Dendritic cell treated with granulocyte-macrophage colony-stimulating factor and Interleukin-4, amounts not matched to agents 40 ng/mL and 50 ng/mL, for 4 days (primary cell): ENCODE data around the gene ZBTB7C.

Experiments
- H3K27ac Mint-ChIP-seq: one replicate; pipeline ENCODE4 v1.8.0; 2022; ENCODE audit warnings: mild to moderate bottlenecking, mixed read lengths
- H3K27me3 Mint-ChIP-seq: one replicate; pipeline ENCODE4 v1.8.0; 2022; ENCODE audit warnings: mild to moderate bottlenecking, mixed read lengths
- H3K36me3 Mint-ChIP-seq: one replicate; pipeline ENCODE4 v1.8.0; 2022; ENCODE audit warnings: low read depth, mixed read lengths
- H3K4me1 Mint-ChIP-seq: one replicate; pipeline ENCODE4 v1.8.0; 2022; ENCODE audit warnings: low read depth, mixed read lengths
- H3K4me3 Mint-ChIP-seq: one replicate; pipeline ENCODE4 v1.8.0; 2022; ENCODE audit warnings: mild to moderate bottlenecking, moderate library complexity, mixed read lengths
- H3K9me3 Mint-ChIP-seq: one replicate; pipeline ENCODE4 v1.8.0; 2022; ENCODE audit warnings: mixed read lengths
- intact Hi-C: fragments of 100-400 bp; cut with micrococcal nuclease; formaldehyde crosslinking; loops from one replicate; pipeline ENCODE4 v1.15.0; 2022

The ZBTB7C gene

DNA sequence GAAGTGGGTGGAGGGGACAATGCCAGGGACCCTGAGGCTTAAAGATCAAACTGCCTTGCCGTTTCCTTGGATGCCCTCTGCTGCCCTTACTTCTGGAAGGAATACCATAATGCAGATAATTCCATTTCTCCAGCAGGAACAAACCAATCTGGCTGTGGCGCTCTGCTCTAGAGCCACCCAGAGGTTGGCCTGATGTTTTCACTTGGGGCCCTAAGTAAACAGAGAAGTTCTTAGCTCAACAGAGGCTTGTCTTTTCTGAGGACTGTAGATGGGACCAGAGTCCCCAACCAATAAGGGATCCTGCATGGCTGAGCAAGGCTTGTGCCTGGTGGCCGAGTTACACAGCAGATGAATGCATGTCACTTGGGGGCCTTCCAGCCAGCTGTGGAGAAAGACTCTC lies 230.2 kb downstream of the ZBTB7C start:
- H3K36me3 Mint-ChIP-seq = no peaks in the 10 kb centered on the region
- H3K27ac Mint-ChIP-seq = no peak overlapping the region
- no peak overlapping the region for H3K4me3 Mint-ChIP-seq
- intact Hi-C loops = no loop called here
- peaks cover 23% of the 10 kb centered on the region for H3K27me3 Mint-ChIP-seq
- peaks cover 12% of the 10 kb centered on the region for H3K4me1 Mint-ChIP-seq
- peaks cover 8% of the 10 kb centered on the region for H3K9me3 Mint-ChIP-seq

DNA sequence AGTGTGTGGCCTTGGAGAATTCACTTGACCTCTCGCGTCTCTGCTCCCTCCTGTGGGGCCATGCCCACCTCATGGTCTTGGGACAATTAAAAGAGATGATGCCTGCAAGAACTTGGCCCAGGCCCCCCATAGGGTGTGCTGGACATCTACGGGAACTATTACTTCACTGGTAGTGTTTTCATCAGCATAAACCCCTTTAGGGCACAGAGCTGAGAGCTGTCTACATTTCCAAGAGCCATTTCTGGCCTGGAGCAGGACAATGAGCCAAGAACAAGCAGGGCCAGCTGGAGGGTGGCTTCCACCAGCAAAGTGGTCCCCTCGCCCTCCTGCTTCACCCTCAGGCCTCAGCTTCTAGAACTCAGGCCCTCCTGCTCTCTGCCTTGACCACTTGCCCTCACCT lies 232.3 kb downstream of the ZBTB7C start:
- peaks cover 8% of the 10 kb centered on the region for H3K9me3 Mint-ChIP-seq
- no peak overlapping the region for H3K4me3 Mint-ChIP-seq
- H3K4me1 Mint-ChIP-seq = peaks cover 6% of the 10 kb centered on the region
- intact Hi-C loops = no loop called here
- no peak overlapping the region for H3K27ac Mint-ChIP-seq
- peaks cover 17% of the 10 kb centered on the region for H3K27me3 Mint-ChIP-seq
- H3K36me3 Mint-ChIP-seq = no peaks in the 10 kb centered on the region

DNA sequence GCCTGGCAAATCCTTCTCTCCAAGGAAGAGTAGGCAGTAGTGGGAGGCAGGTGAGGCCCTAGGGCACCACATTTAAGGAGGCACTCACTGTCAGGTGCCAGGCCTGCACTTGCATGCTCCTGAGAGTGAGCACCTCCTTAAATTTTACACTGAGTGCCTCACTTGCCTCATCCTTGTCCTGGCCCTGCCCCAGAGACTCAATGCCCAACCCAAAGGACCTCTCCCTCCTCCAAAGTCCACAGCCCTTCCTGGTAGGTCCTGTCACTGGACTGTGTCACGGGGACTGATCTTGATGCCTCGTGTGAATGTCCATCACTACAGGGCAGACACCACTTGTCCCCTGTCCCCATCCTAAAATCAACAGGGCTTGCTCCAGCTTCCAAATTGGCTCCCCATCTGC lies 235.6 kb downstream of the ZBTB7C start:
- no peak overlapping the region for H3K27ac Mint-ChIP-seq
- peaks cover 14% of the 10 kb centered on the region for H3K27me3 Mint-ChIP-seq
- peaks cover 15% of the 10 kb centered on the region for H3K4me1 Mint-ChIP-seq
- intact Hi-C loops = no loop called here
- no peaks in the 10 kb centered on the region for H3K36me3 Mint-ChIP-seq
- no peaks in the 10 kb centered on the region for H3K9me3 Mint-ChIP-seq
- H3K4me3 Mint-ChIP-seq = no peak overlapping the region

DNA sequence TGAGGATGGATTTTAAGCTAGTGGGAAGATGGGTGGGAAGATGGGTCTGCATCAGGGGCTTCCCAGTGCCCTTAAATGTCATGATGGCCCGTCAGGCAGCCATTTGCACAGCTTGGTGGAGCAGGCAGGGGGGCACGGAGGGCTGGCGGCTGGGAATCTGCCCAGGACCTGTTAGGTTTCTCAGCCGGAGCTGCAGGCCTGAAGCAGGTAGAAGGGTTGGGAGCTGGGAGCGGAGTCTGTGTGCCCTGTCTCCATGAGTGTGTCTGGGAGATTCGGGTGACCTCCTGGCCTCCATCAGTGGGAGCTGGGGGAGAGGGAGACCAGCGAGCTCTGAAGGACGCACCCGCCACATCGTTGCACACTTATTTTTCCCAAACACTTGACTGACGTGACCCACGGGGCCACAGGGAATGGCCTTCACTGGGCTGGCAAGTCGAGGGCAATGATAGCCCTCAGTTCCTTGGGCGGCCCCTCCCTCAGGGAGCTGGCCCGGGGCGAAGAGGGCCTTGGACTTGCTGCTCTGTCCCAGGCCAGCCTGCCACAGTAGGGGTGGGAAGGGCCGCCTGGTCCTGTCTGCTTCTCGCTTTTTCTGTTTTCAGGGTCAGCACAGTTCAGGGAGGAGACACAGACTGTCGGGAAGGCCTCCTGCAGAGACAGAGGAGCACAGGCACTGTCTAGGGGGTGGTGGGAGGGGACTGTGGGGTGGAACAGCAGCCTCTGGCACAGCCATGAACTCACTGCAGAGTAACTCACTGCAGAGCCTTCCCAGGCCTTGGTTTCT lies 236.8 kb downstream of the ZBTB7C start:
- Mint-ChIP-seq H3K4me1 (peaks cover 26% of the 10 kb centered on the region), H3K36me3 (no peaks in the 10 kb centered on the region), H3K9me3 (no peaks in the 10 kb centered on the region), H3K4me3 (no peak overlapping the region), H3K27me3 (peaks cover 12% of the 10 kb centered on the region), H3K27ac (no peak overlapping the region)
- intact Hi-C loops = no loop called here

DNA sequence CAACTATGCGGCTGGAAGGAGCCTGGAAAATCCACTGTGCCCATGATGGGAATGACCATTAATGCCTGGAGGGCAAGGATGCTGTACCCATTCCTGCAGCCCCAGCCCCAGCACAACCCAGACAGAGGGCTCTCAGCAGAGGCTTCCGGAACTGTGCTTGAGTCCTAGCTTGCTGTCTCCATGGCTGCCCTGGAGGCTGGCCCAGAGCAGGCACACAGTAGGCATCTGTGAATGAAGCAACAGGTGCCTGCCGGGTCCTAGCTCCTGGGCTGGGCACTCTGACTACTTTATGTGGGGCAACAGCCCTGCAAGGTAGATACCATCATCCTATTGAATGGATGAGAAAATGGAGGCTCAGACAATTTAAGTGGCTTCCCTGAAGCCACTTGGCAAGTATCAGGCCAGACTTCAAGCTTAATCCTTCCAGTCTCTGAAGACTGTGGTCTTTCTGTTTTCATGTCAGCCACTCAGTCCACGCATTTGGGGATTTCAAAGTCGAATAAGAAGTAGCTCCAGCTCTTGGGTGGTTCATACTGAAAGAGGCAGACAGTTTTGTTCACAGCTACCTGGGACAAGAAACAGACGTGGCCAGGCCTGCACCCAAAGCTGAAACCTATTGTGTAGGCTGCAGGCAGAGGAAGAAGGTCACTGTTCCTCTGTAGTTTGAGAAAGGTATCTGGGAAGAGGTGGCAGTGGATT lies 237.5 kb downstream of the ZBTB7C start:
- H3K9me3 Mint-ChIP-seq = no peaks in the 10 kb centered on the region
- no peaks in the 10 kb centered on the region for H3K36me3 Mint-ChIP-seq
- intact Hi-C loops = no loop called here
- peaks cover 33% of the 10 kb centered on the region for H3K4me1 Mint-ChIP-seq
- H3K27ac Mint-ChIP-seq = no peak overlapping the region
- H3K4me3 Mint-ChIP-seq = no peak overlapping the region
- H3K27me3 Mint-ChIP-seq = peaks cover 12% of the 10 kb centered on the region

DNA sequence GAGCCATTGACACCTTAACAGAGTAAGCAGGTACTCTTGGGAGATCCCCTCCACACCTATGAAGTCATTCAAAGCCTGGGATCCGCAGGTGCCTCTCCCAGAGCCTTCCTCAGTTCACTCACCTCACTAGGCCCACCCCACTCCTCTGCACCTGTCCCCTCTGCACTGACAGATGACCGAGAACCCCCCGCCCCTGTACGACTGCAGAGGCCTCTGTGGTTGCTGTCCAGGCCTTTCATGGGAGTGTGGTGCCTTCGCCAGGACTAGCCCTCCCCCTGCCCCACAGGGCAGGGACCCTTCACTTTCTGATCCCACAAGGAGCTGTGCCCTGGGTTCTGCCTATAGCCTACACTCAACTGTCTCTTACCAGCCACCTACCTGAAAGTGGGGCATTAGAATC lies 238.5 kb downstream of the ZBTB7C start:
- no peak overlapping the region for H3K27ac Mint-ChIP-seq
- H3K4me3 Mint-ChIP-seq = no peak overlapping the region
- intact Hi-C loops = no loop called here
- H3K27me3 Mint-ChIP-seq = peaks cover 9% of the 10 kb centered on the region
- H3K4me1 Mint-ChIP-seq = peaks cover 41% of the 10 kb centered on the region
- H3K9me3 Mint-ChIP-seq = no peaks in the 10 kb centered on the region
- H3K36me3 Mint-ChIP-seq = no peaks in the 10 kb centered on the region

DNA sequence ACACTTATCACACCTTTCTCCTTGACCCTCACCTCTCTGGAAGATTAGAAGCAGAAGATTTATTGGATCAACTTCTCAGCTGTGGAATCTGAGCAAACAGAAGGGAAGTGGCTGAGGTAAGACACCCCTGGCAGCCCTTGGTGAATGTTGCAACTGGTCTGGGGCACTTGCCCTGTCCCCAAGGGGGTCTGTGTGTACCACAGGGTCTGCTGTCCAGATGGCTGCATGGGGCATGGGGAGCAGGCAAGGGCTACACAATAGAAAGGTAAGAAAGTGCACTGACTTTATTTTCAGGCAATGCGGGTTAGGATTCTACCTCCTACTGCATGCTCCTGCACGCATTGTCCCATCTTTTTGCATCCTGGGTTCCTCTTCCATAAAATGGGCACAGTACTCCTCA lies 240.3 kb downstream of the ZBTB7C start:
- Mint-ChIP-seq H3K9me3 (no peaks in the 10 kb centered on the region), H3K27ac (no peak overlapping the region), H3K4me1 (peaks cover 51% of the 10 kb centered on the region), H3K36me3 (no peaks in the 10 kb centered on the region), H3K4me3 (no peak overlapping the region), H3K27me3 (peaks cover 4% of the 10 kb centered on the region)
- intact Hi-C loops = loop anchor here (10.0 kb wide), 1 partner anchor 56 kb away; no protein-coding TSS in a partner anchor

DNA sequence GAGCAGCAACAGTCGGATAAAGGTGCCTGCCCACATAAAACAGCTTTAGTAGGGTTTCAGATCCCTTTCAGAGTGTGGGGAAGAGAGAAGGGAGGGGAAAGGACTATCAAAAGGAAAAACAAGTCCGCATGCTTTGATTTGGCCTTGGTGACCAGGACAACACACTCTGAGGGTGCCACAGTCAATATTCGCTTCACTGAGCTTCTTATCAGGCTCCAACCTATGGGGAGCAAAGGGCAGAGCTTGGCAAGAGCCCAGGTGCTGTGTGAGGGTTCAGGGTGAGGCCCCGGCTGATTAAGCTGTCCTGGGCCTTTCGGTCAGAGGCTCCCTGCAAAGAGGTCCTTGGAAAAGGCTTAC lies 241.3 kb downstream of the ZBTB7C start:
- Mint-ChIP-seq H3K27me3 (peaks cover 9% of the 10 kb centered on the region), H3K4me3 (no peak overlapping the region), H3K36me3 (no peaks in the 10 kb centered on the region), H3K4me1 (peaks cover 60% of the 10 kb centered on the region), H3K27ac (peak overlapping the region; percentile 75), H3K9me3 (no peaks in the 10 kb centered on the region)
- intact Hi-C loops = loop anchor here (10.0 kb wide), 1 partner anchor 57 kb away; no protein-coding TSS in a partner anchor

DNA sequence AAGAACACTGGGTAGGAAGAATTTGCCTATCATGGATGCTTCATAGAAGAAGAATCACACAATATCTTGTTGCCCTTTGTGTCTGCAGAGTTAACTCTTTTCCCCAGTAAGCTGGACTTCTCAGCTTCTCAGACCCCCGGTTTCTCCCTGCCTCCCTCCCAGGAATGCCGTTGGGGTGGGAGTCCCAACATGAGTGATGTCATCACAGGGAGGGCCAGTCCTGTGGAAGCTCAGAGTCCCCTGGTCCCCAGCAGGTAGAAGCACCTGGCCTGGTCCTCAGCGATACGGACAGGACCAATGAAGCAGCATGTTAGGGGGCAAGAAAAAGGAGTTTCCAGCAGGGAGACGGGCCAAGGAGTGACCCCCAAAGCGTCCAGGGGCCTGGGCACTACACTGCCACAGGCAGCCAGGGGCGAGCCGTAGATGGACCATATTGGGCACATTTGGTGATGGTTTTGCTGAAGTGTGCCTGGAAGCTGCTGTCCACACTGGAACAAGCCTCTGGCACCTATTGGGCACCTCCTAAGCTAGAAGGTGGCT lies 242.8 kb downstream of the ZBTB7C start:
- intact Hi-C loops = loop anchor here (10.0 kb wide), 1 partner anchor 58 kb away; no protein-coding TSS in a partner anchor
- Mint-ChIP-seq H3K4me1 (peaks cover 71% of the 10 kb centered on the region), H3K9me3 (no peaks in the 10 kb centered on the region), H3K27me3 (peaks cover 12% of the 10 kb centered on the region), H3K36me3 (no peaks in the 10 kb centered on the region), H3K4me3 (no peak overlapping the region), H3K27ac (peak overlapping the region; percentile 75)

DNA sequence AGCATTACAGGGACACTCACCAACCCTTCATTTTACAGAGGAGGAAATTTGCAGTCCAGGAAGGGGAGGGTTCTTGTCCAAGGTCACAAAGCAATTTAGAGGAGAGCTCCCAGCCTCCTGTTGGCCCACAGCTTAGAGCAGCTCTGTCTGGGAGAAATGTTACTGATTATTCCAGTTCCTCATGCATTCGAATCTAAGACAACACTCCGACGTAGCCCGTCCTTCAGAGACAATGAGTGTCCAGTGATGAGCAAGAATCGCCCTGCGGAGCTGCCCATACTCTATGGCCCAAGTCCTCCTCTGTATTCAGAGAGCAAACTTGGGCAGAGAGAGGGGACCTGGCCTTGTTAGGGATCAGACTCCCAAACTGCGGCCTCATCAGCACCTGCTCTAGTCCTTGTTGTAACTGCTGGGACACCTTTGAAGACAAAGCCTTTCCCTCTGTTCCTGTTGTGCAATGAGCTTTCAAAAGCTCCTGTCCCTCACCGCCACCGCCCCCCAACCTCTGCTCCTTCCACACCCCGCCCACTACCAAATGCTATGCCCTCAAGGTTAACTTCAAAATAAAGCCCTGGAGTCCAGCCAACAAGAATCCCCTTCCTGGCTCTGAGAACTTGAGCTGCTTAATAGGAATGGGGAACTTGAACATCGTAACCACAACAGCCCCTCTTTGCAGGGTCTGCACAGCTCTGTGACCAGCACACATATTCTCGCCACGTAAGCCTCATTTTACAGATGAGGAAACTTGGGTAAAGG lies 243.9 kb downstream of the ZBTB7C start:
- H3K36me3 Mint-ChIP-seq = no peaks in the 10 kb centered on the region
- H3K9me3 Mint-ChIP-seq = no peaks in the 10 kb centered on the region
- H3K27me3 Mint-ChIP-seq = peaks cover 16% of the 10 kb centered on the region
- H3K4me1 Mint-ChIP-seq = peaks cover 82% of the 10 kb centered on the region
- intact Hi-C loops = loop anchor here (10.0 kb wide), 1 partner anchor 60 kb away; no protein-coding TSS in a partner anchor
- H3K27ac Mint-ChIP-seq = peak overlapping the region; percentile 71
- H3K4me3 Mint-ChIP-seq = peak overlapping the region; percentile 39

DNA sequence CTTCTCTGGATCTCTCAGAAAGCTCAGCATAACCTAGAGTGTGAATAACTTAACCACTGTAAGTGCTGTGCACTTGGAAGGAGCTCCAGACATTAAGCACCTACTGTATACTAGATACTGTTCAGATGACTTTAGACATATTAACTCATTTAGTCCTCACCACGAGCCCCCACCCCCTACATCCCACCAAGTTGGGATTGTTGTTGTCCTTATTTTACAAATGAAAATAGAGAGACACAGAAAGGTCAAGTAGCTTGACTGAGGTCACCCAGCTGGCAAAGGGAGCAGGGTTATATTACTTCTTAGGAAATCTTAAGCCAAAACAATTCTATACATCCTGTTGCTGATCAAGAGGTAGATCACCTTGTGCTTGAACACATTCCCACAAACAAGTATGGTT lies 244.5 kb downstream of the ZBTB7C start:
- Mint-ChIP-seq H3K27ac (peak overlapping the region; percentile 71), H3K4me3 (no peak overlapping the region), H3K4me1 (peaks cover 82% of the 10 kb centered on the region), H3K36me3 (no peaks in the 10 kb centered on the region), H3K9me3 (no peaks in the 10 kb centered on the region), H3K27me3 (peaks cover 20% of the 10 kb centered on the region)
- intact Hi-C loops = loop anchor here (5.0 to 10.0 kb wide), 3 partner anchors 60 to 248 kb away; partner anchors contain the start of gene SMAD2

DNA sequence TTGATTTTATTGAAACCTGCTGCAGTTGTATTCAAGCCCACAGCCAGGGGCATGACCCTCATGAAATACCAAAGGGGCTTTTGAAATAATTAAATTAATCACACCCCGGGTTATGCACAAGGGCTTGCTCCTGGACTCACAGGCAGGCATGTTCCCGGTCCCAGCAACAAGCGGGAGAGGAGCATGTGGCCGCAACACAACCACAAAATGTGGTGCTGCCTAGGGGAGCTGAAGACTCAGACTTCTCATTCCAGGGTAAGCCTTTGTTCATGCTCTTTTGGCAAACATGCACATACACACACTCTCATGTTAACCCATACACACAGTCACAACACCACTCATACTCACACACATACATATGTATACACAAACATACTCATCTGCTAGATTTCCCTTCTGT lies 245.1 kb downstream of the ZBTB7C start:
- Mint-ChIP-seq H3K4me1 (peaks cover 78% of the 10 kb centered on the region), H3K27me3 (peaks cover 20% of the 10 kb centered on the region), H3K36me3 (no peaks in the 10 kb centered on the region), H3K4me3 (no peak overlapping the region), H3K9me3 (no peaks in the 10 kb centered on the region), H3K27ac (no peak overlapping the region)
- intact Hi-C loops = loop anchor here (5.0 to 10.0 kb wide), 3 partner anchors 61 to 248 kb away; partner anchors contain the start of gene SMAD2

DNA sequence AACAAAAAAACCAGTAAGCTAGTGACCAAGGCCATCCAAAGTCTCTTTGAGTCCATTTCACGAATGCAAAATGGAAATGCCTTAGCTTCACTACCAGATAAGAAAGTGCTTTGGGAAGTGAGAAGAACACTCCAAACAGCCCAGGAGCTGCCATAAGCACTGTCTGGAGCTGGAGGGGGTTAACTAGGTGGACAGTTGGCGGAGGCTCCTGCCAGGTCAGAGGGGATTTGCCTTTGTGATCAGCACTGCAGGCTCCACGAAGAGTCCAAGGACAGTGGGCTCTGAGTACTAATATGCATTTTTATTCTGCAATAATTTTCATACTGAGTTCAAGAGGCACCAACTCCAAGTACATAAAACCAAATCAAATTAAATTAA lies 245.5 kb downstream of the ZBTB7C start:
- Mint-ChIP-seq H3K36me3 (no peaks in the 10 kb centered on the region), H3K9me3 (no peaks in the 10 kb centered on the region), H3K4me1 (peaks cover 74% of the 10 kb centered on the region), H3K27me3 (peaks cover 21% of the 10 kb centered on the region), H3K4me3 (no peak overlapping the region), H3K27ac (no peak overlapping the region)
- intact Hi-C loops = loop anchor here (5.0 to 10.0 kb wide), 3 partner anchors 61 to 249 kb away; partner anchors contain the start of gene SMAD2
